EH (cell line): ENCODE measurements around the gene SLAMF9.
A peak's percentile ranks its signal among the peaks of the same experiment; 100 is the strongest.

Experiments
- DNase-seq: peaks from one replicate; pipeline ENCODE4 v3.0.0-alpha.2; 2015; ENCODE audit warnings: low read depth

SLAMF9 gene

GRCh38 chr1:159945483-159946241 lies 8.4 kb downstream of the SLAMF9 start, which contains the start of gene IGSF9:
IGSF9 (minus strand) TSS chr1:159945613; CDS start chr1:159943454, 2,159 bp downstream.
- DNase-seq, result peak; percentile 67

GRCh38 chr1:159944623-159945455 lies 9.2 kb downstream of the SLAMF9 start:
- no peak for DNase-seq

- no peak for DNase-seq
Measured at GRCh38 chr1:159943908-159944622, 10.0 kb downstream of the SLAMF9 start.

GRCh38 chr1:159943278-159943640 lies 10.8 kb downstream of the SLAMF9 start:
- no peak for DNase-seq

- DNase-seq, result no peak
Measured at GRCh38 chr1:159942632-159943277, 11.3 kb downstream of the SLAMF9 start.

- DNase-seq, result no peak
Measured at GRCh38 chr1:159941591-159942560, 12.2 kb downstream of the SLAMF9 start.

- DNase-seq, result no peak
Measured at GRCh38 chr1:159941141-159941540, 12.9 kb downstream of the SLAMF9 start.

- DNase-seq, result no peak
Measured at GRCh38 chr1:159940006-159940620, 13.9 kb downstream of the SLAMF9 start.

- DNase-seq, result no peak
Measured at GRCh38 chr1:159939678-159940002, 14.4 kb downstream of the SLAMF9 start.

- no peak for DNase-seq
Measured at GRCh38 chr1:159938905-159939677, 14.9 kb downstream of the SLAMF9 start.

GRCh38 chr1:159938211-159938852 lies 15.7 kb downstream of the SLAMF9 start:
- DNase-seq, result no peak

GRCh38 chr1:159937054-159937750 lies 16.8 kb downstream of the SLAMF9 start:
- no peak for DNase-seq

- peak; percentile 62 for DNase-seq
Measured at GRCh38 chr1:159936273-159936904, 17.6 kb downstream of the SLAMF9 start.

GRCh38 chr1:159935719-159936272 lies 18.2 kb downstream of the SLAMF9 start:
- DNase-seq, result peak; percentile 37

GRCh38 chr1:159935305-159935704 lies 18.7 kb downstream of the SLAMF9 start:
- DNase-seq, result no peak

GRCh38 chr1:159934136-159935039 lies 19.6 kb downstream of the SLAMF9 start:
- no peak for DNase-seq

GRCh38 chr1:159933347-159933746 lies 20.7 kb downstream of the SLAMF9 start:
- no peak for DNase-seq
